Measurements from ENCODE around the gene ATP2C2. TPM values are rescaled to one million over a fixed set of nuclear protein-coding genes. Genes with fewer than 3 reads are reported as not detected.

The ATP2C2 gene
- total and polyA plus RNA-seq, 9 of the 15 experiments (the other 6 are each of a cell fraction or from before 2014, with no cell fraction given): 0.75 TPM; not detected in 8

DNA sequence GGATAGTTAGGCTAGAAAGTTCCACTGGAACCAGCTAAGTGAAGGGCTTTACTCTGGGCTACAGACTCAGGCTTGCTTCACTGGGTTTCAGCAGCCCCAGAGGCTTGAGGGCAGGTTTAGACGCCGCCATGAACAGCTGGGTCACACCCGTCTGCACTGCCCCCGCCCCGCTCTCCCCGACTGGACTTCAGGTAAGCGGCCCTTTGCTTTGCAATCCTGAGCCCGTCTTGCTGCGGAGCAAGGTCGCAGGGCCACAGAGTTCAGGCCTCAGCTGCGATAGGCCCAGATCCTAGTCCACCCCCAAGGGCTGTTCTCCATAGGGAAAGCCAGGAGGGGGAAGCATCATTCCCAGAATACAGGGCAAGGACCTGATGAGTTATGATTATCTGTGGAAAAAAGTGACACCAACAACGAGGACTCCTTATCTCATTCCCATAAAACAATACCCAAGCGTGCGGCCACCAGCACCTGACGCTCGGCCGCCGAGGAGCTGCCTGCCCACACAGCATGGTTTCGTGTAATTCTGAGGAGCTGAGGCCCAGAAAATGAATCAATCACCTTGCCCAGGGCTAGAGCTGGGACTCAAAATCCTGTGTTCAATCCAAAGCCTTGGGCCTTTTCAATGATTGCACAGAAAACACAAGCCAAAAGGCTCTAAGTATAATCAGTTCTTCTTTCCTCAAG lies 115.7 kb downstream of the ATP2C2 start:
- Histone ChIP-seq H3K36me3 (ENCODE audit: control insufficient read depth, insufficient read depth, low read length) (no peaks in the 10 kb centered on the region), H3K9ac (ENCODE audit: insufficient read depth in 1 of 2, low read depth in 2 of 2, low read length in 2 of 2) (no peak overlapping the region; a peak in 1 of 4 replicates), H3K79me2 (ENCODE audit: control insufficient read depth, insufficient read depth, low read length) (no peaks in the 10 kb centered on the region), H3K9me1 (ENCODE audit: control insufficient read depth, insufficient read depth, low read length) (no peaks in the 10 kb centered on the region), H3K9me3 (replicated peaks; ENCODE audit: control insufficient read depth, insufficient read depth, low read depth, low read length) (no peaks in the 10 kb centered on the region), H3K4me1 (replicated peaks in 1 of 2; ENCODE audit: control insufficient read depth in 2 of 2, insufficient read depth in 2 of 2, low read length in 2 of 2) (peaks cover 0 to 16% of the 10 kb centered on the region in 2 experiments; a peak in 2 of 5 replicates), H3K27ac (ENCODE audit: extremely low read depth, low read depth, low read length) (no peak overlapping the region), H3K27me3 (ENCODE audit: control insufficient read depth in 2 of 2, insufficient read depth in 2 of 2, low read length in 2 of 2) (no peaks in the 10 kb centered on the region), H2AFZ (ENCODE audit: low read depth, low read length) (no peak overlapping the region), H3K4me2 (ENCODE audit: insufficient read depth, low read length) (no peak overlapping the region), H3K4me3 (no peak overlapping the region), H4K20me1 (replicated peaks; ENCODE audit: control insufficient read depth, insufficient read depth, low read length) (peaks cover 7% of the 10 kb centered on the region; the same call in 1 of the 2 replicates)
- no peak for DNase-seq (ENCODE audit: extremely low read depth in 1 of 4, low spot score in 3 of 4)
- in situ Hi-C loops (cut with MboI): loop anchor here (10.0 kb wide), 1 partner anchor 419 kb away; no protein-coding TSS in a partner anchor
- TF ChIP-seq C11orf30 (IDR thresholded peaks at IDR 0.05; ENCODE audit: low read depth) (no peak), TFAP4 (CRISPR knock-in tag; IDR thresholded peaks at IDR 0.05; ENCODE audit: borderline replicate concordance) (peak; percentile 21; the same call in 1 of the 2 replicates)
- no TSS peak for BruUV-seq (replicated peaks)
- 59% methylated on average over 19 of the region's 19 CpGs for WGBS (ENCODE audit: insufficient coverage, low coverage, missing lambda C conversion rate)
- ChIA-PET POLR2A (interaction anchor here (0.5 to 0.6 kb wide), 2 partner anchors 273 to 510 kb away, joined by 3 read pairs; no protein-coding TSS in a partner anchor), CTCF (ENCODE audit: low intra/inter-chr PET ratio) (interaction anchor here (0.9 to 1.7 kb wide), 5 partner anchors 207 to 558 kb away, joined by 3 to 15 read pairs (median 5); no protein-coding TSS in a partner anchor)
- intact Hi-C loops (cut with micrococcal nuclease): loop anchor here (1.0 to 10.0 kb wide), 4 partner anchors 207 to 528 kb away; partner anchors contain the start of gene TAF1C
- no peak for FAIRE-seq
- ATAC-seq: peak; percentile 19

All from K562 (cell line).